GOT3 (cell line): Measurements from ENCODE around the gene ERBB4.

ENCODE experiments used
- DNase-seq: peaks from one replicate; lab custom pipeline; 2025; ENCODE audit warnings: mixed read lengths; lab: John Stamatoyannopoulos, UW

The ERBB4 gene

GRCh38 chr2:211930331-211930730, 608.3 kb downstream of the ERBB4 start:
- DNase-seq, result no peak

DNA sequence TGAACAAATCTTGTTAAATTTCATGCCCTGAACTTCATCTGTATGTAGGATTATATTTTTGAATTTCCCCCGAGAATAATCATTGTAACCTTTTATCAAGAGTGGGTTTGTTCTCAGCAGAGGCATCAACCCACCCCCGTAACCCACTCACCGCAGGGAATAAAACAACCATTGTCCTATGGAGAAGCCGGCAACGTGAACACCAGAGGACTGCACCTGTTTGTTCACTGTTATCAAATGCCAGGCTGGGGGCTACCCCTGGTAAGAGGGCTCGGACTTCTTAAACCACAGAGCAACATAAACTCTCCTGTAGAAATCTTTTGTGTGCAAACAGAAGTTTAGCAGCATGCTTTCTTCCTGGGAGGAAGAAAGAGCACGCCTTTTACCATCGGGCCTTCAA, 610.4 kb downstream of the ERBB4 start:
- DNase-seq, result no peak

GRCh38 chr2:211923019-211923418, 615.6 kb downstream of the ERBB4 start:
- no peak for DNase-seq

GRCh38 chr2:211903961-211904360, 634.6 kb downstream of the ERBB4 start:
- no peak for DNase-seq

GRCh38 chr2:211901226-211901846, 637.3 kb downstream of the ERBB4 start:
- no peak for DNase-seq

DNA sequence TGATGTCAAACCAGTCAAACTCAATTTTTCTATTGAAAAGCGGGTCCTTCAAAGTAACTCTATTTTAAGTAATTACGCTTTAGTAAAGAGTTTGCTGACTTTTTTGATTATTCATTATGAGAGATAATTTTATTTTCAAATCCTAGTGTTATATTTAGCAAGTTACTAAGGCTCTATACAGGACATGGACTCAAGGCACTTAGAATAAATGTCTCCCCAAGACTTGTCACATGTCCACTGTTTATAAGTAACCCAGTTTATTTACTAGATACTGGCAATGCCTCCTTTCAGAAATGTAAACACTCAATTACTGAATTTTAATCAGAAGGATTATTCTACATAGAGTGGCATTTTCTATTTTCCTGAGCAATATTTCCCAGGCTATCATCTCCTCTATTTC, 638.1 kb downstream of the ERBB4 start:
- no peak for DNase-seq

DNA sequence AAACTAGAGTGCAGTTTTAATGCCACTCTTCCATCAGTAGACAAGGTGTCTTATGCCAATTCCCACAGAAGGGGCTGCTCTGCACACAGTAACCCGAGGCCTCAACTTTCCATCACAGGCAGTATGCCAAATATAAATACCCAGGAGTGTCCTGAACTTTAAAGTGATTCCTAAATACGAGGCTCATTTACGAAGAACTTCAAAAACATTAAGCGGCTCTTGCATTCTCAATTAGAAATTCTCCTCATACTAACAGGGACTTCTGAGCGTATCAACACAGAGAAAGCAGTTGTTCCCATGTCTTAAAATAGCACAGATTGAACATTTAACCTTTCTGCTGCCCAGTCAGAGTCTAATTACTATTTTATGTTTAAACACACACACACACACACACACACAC, 638.6 kb downstream of the ERBB4 start:
- no peak for DNase-seq

GRCh38 chr2:211898702-211899101, 639.9 kb downstream of the ERBB4 start:
- DNase-seq, result no peak

DNA sequence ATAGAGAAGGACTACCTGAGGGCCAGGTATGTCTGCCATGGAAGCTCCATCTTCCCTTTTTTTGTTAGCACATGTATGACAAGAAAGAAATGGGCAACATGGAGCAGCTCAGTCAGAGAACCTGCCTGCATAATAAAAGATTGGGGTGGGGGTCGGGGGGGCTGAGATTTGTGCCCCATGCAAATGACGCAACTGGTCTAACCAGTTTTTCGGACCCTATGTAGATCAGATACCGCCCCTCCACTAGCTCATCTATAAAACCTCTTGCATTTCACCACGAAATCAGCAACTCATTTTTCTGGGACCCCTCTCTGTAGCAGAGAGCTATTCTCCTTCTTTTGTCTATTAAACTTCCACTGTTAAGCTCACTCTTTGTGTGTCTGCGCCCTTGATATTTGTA, 657.2 kb downstream of the ERBB4 start:
- DNase-seq, result no peak

DNA sequence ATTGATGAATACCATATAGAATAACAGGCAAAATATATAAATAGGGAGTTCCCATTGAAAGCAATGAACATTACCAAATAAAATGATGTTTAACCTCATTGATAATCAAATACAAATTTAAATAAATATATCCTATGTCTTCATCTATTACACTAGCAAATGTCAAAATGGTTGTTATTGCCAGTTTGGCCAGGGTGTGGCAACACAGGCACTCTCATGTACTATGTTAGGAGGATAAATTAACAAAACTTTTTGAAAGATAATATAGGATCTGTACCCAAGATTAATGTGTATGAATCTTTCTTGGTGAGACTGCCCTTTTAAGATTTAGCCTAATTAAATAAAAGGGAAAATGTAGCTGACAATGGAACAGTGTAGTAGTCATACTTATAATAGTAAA, 659.3 kb downstream of the ERBB4 start:
- no peak for DNase-seq

DNA sequence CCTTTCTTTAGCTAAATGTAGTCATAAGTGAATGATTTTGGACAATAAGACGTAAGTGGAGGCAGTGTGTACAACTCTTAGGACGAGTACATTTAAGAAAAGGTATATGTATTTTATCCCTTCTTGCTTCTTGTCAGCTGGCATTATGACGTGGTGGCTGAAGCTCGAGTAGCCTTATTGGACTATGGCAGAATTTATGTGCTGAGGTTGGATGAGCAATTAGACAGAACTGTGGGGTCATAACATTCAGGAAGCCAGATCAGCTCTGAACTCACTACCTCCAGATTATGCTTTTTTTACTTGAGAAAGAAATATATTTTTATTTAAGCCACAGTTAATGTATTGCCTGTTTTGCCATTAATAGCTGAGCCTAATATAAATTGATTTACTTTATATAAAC, 661.5 kb downstream of the ERBB4 start:
- DNase-seq, result no peak

- no peak for DNase-seq
Observed at GRCh38 chr2:211875488-211875887, 663.1 kb downstream of the ERBB4 start.

DNA sequence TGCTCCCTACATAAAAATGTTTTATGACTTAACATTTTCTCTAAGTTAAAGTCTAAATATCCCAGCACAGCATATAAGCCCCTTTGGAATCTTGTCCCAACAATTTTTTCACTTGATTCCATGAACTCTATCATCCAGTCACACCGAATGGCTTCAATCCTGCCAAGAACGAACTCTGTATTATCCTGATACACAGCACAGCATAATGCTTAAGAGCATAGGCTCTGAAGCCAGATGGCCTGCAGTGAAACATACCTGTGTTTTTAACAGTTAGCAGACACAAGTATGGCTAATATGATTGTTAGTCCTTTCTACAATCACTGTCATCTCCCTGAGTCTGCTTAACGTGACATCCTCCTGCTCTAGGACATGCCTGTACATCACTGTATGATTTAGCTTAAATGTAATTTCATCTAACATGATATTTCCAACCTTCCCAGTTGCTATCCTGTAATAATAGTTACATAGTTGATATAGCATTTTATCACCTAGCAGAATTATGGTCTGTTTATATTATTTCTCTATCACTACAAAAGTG, 669.5 kb downstream of the ERBB4 start:
- DNase-seq, result no peak

DNA sequence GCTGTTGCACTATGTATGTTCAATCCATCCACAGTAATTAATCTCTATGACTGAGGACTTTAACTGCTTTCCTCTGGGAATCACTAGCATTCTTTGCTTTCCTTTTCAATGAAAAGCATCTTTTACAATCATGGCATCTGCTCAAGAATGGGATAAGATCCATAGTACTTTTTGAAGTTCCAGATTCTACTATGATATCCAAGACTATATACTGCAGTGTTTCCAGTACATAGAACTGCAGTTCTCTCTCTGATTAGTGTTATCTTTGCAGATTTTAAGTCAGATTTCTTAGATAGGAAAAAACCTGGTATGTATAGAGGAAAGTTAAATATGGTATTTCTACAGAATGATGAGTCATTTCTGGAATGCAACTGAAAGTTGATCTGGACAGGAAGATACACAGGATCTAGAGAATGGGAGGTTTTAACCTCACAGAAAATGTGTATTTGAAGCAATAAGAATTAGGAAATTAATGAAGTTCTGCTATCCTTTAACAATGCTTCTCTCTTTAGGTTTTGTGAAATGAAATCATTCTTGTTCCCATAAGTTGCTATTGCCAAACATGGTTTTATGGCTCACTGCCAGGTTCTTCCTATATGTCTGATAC, 670.7 kb downstream of the ERBB4 start:
- DNase-seq, result no peak

GRCh38 chr2:211864328-211864727, 674.3 kb downstream of the ERBB4 start:
- no peak for DNase-seq

GRCh38 chr2:211860224-211860623, 678.4 kb downstream of the ERBB4 start:
- no peak for DNase-seq

- DNase-seq, result no peak
Observed at GRCh38 chr2:211854832-211855231, 683.8 kb downstream of the ERBB4 start.

DNA sequence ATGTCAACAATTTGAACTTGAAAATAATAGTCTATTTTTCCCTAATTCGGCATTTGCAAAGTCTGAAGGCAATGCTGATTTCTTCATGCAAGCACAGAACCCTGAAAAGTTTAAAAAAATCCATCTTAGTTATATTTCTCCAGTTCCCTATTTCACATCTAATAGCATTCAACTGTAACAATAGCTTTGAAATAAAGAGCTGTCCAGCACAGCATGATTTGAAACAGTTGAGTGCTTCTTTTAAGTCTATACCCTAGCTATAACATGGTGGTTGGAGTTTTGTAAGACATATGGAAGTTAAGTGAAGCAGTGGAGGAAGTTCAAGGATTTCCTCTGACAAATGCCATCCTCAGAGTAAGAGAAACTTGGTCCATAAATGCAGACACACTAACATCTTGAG, 691.9 kb downstream of the ERBB4 start:
- DNase-seq, result no peak

DNA sequence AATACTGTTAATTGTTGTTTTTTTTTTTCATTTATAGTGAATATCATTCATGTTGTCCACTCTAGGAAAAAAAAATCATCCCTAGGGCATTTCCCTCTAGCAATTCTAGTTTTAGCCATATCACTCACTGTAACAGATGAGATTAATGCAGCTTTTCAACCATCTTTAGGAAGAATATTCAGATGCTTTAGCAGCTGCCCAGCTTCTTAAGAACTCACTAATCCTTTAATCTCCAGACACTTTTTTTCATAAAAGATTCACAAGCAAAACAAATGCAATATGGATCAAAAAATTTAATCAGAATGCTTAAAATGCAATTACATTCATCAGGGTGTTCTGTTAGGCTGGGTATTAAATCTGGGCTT, 692.6 kb downstream of the ERBB4 start:
- DNase-seq, result no peak

- no peak for DNase-seq
Observed at GRCh38 chr2:211845338-211846035, 693.1 kb downstream of the ERBB4 start.

GRCh38 chr2:211837706-211838105, 700.9 kb downstream of the ERBB4 start:
- no peak for DNase-seq

DNA sequence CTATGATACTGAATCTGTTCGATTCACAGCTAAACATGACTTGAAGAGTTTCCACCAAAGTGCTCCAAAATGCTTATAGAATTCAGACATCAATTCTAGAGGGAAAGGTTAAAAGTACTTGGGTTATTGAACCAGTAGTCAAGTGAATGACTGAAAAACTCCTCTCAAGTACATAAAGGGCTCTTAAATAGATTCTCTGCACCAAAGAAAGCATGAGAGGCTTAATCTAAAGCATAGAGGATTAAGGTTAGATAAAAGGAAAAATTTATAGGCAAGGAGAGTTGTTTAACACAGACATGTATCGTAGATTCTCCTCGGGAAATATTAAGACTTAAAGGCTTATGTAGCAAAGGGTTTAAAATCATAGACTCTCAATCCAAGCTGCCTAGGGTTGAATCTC, 701.4 kb downstream of the ERBB4 start:
- DNase-seq, result no peak

DNA sequence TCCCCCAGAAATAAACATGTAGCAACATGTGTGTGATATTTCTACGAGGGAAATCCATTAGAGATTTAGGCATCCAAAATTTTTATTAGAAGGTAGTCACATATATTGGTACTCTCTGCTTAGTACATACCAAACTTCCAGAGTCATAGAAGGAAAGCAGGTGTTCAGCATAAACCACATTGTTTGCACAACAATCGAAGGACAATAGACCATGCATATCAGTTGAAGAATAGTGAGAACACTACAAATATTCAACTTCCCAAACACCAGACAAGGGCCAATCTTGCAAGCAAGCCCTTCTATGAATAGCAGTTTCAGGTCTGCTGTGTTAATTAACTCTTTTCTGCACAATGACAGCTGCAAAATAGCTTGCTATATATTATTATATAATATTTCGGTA, 702.2 kb downstream of the ERBB4 start:
- no peak for DNase-seq
